Left lobe of liver (tissue), 2 donors: ENCODE measurements around the gene EEF1AKMT4. TPM values are rescaled to one million over a fixed set of nuclear protein-coding genes. Genes with fewer than 3 reads are reported as not detected.

Experiments used
- ATAC-seq: fragments of 200-7000 bp; cut with Tn5 transposase; one replicate; pipeline ENCODE4 v1.9.1; 2020; ENCODE audit warnings: mild to moderate bottlenecking, moderate library complexity
- DNase-seq: peaks from one replicate; pipeline ENCODE4 v3.0.0-alpha.2; 2020; ENCODE audit warnings: low spot score
- total RNA-seq: library from RNA; stranded (reverse); gene quantifications from one replicate; pipeline ENCODE4 v1.2.1, GENCODE V29; 2021
- donor health status: DM: no; HTN: no; CAD: no; lungs with moderate emphysema.
- donor health status: DM: no; HTN: yes; CAD: no.

Gene EEF1AKMT4
- 7.0 TPM for total RNA-seq

DNA sequence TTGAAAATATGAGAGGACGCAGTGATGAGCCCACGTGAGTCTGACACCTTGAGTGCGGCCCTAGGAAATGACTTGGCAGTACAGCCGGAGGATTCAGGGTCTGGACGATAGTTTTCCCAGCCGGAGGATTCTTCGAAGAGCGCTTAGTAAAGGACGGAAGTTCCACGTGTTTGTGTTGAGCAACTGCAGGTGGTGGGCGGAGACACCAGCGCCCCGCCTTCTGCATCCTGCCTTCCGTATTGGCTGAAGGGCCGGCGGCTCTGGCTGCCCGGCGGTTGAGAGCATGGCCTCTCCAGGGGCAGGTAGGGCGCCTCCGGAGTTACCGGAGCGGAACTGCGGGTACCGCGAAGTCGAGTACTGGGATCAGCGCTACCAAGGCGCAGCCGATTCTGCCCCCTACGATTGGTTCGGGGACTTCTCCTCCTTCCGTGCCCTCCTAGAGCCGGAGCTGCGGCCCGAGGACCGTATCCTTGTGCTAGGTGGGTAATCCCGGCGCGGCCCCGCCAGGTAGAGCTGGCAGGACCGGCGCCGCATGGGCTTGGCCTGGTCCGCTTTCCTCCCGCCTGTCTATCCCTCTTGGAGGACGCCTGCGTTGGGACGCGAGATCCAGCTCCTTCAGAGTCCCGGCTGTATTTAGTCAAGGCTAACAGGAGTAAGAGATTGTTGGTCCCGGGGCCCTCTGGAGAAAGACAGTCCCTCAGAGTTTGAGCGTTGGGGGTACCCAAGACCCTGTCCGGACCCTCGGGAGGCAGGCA lies at the start of gene EEF1AKMT4:
Gene EEF1AKMT4, plus strand, starts transcription at position 261 of the 755 bp plus-strand sequence. Its CDS starts 23 bp downstream, at position 284.
- peak; percentile 93 for ATAC-seq

DNA sequence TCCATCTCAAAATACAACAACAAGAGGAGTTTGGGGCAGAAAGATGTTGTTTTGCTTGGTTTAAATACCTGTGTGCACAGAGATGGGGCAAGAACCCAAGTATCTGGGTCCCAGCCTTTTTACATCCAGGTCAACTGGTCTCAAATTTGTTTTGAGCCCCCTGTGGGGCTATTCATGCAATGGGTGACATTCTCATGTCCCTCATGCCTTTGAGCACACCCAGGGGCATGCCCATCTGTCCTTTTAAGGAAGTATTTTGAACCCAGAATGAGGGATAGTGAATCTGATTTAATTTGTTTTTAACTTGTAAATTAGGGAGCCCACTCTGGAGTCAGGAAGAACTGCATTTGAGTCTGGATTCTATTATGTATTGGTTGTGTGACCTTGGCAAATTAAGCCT lies 48.6 kb upstream of the EEF1AKMT4 start:
- DNase-seq (no peak), ATAC-seq (no peak)

More for the DNA sequence above, at the start of gene EEF1AKMT4:
- DNase-seq = peak; percentile 97

GRCh38 chr3:184203526-184203925 lies 45.9 kb upstream of the EEF1AKMT4 start:
- ATAC-seq = no peak
- no peak for DNase-seq

DNA sequence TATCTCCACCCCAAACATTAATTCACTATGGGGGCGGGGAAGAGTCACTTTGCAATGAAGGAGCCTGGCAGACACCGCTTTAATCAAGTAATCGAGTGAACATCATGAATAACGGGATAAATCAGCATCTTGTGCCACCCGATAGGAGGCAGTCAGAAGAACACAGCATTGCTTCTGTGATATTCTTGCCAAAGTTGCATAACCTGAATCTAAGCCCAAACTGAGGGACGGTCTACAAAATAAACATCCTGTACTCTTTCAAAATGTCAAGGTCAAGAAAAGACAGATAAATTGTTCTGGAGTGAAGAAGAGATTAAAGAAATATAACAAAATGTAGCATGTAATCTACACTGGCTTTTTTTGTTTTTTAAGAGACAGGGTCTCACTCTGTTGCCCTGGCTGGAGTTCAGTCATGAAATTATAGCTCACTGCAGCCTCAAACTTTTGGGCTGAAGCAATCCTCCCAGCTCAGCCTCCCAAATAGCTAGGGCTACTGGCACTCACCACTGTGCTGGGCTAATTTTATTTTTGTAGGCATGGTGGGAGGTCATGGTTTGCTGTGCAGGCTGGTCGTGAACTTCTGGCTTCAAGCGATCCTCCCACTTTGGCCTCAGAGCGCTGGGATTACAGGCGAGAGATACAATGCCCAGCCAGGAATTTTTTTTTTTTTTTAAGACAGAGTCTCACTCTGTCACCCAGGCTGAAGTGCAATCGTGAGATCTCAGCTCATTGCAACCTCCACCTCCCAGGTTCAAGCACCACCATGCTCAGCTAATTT lies 40.1 kb upstream of the EEF1AKMT4 start:
- DNase-seq (no peak), ATAC-seq (peak; percentile 41)

GRCh38 chr3:184211297-184211696 lies 38.2 kb upstream of the EEF1AKMT4 start:
- ATAC-seq (no peak), DNase-seq (no peak)

GRCh38 chr3:184211718-184212117 lies 37.8 kb upstream of the EEF1AKMT4 start:
- DNase-seq (no peak), ATAC-seq (no peak)

GRCh38 chr3:184218814-184219213 lies 30.7 kb upstream of the EEF1AKMT4 start:
- no peak for DNase-seq
- ATAC-seq = no peak

DNA sequence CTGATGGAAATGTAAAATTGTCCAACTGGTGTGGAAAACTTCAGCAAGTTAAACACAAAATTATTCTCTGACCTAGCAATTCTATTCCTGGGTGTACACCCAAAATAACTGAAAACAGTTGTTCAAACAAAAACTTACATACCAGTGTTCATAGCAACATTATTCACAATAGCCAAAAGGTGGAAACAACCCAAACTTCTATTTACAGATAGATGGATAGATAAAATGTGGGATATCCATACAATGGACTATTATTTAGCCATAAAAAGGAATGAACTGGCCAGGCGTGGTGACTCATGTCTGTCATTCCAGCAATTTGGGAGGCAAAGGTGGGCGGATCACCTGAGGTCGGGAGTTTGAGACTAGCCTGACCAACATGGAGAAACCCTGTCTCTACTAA lies 27.0 kb upstream of the EEF1AKMT4 start:
- no peak for ATAC-seq
- DNase-seq = no peak

- ATAC-seq (no peak), DNase-seq (no peak)
Observed at GRCh38 chr3:184223946-184224345, 25.5 kb upstream of the EEF1AKMT4 start.

- ATAC-seq = peak; percentile 79
Observed at GRCh38 chr3:184227481-184227935, 22.0 kb upstream of the EEF1AKMT4 start.

GRCh38 chr3:184228376-184229137 lies 20.9 kb upstream of the EEF1AKMT4 start:
- DNase-seq (no peak), ATAC-seq (no peak)

More at GRCh38 chr3:184227481-184227935, 22.0 kb upstream of the EEF1AKMT4 start:
- DNase-seq = no peak

DNA sequence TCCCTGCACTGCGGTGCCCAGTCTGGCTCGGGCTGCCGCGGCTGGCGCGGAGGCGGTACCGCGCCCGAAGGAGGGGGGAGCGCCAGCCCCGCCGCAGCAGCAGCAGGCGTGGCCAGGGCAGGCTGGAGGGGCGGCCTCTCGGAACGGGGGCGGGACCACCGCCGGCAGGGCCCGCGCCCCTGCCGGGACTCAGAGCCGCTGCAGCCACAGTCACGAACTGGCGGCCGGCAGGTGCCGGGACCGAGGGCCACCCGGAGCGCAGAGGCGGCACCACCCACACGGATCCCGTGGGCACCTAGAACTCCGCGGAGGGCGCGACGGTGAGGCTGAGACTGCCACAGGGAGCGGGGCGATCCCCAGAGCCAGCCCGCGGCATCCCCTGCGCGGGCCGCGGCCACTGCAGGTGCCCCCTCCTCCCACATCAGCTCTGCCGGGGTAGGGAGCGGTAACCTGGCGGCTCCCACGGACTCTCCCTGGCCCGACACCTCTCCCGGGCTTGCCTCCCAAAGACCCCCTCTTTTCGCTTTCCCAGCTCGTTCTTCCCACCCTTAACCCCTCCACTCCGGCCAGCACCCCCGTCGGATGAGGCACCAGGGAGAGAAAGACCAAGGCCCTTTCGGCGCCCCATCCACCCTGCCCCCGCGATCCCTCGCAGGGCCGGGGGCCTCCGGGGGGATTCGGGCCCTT lies 19.9 kb upstream of the EEF1AKMT4 start, which contains the start of gene VWA5B2:
Gene VWA5B2, plus strand, starts transcription at position 192 of the 687 bp plus-strand sequence. CDS start 944 bp downstream, outside the sequence.
- ATAC-seq (peak; percentile 82), DNase-seq (no peak)

DNA sequence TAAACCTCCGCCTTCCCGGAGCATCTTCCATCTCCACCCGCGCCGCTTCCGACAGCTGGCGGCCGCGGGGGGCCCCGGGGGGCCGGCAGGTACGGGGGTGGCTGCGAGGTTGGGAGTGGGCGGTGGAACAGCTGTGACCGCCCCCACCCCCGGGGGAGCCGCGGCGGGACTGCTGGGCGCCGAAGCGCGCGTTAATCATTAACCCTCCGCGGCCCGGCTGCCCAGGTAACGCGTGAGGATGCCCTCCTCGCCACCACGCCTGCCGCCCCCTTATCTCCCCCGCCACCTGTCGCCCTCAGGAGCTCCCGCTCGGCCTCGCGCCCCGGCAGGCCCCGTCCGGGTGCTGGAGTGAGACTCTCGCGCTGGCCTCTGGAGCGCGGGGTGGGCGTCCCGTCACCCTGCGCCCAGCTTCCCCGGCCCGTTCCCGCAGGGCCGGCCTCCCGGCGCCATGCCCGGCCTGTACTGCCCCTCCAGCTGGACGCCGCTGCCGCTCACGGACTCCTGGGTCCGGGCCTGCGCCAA lies 19.3 kb upstream of the EEF1AKMT4 start:
- ATAC-seq (peak; percentile 16), DNase-seq (no peak)

DNA sequence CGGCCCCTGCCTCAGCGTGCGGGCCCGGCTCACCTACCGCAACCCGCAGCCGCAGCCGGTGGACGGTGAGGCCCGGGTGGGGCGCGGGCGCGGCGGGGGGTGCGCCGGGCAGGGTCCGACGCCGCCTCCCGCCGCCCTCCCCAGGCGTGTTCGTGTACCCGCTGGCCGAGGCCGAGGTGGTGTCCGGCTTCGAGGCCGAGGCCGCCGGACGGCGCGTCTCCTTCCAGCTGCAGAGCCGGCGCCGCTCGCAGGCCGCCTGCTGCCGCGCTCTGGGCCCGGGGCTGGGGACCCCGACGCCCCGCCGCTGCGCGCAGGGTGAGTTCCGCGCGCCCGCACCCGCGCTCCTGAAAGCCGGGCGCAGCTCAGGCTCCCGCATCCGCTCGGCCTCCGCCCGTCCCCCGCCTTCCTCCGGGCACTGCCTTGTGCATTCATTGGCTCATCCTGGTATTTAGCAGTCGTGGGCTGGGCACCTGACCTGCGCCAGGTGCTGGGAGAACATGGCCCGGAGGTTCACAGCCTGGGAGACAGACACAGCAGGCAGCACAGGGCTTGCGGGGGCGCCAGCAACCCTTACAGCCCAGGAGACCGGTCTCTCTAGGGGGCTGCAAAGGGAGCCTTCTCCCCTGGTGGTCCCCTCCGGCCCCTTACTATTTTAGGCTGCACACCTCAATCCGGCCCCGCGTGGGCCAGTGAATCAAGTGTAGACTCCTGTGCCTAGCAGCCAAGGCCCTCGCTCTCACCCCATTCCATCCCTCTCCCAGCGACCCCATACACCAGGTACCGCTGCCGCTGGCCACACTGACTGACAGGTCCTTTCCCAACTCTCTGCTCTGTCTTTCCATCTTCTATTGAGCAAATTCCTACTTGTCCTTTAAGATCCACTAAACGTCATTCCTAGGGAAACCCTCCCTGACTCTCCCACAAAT lies 18.6 kb upstream of the EEF1AKMT4 start:
- ATAC-seq (peak; percentile 9), DNase-seq (no peak)

DNA sequence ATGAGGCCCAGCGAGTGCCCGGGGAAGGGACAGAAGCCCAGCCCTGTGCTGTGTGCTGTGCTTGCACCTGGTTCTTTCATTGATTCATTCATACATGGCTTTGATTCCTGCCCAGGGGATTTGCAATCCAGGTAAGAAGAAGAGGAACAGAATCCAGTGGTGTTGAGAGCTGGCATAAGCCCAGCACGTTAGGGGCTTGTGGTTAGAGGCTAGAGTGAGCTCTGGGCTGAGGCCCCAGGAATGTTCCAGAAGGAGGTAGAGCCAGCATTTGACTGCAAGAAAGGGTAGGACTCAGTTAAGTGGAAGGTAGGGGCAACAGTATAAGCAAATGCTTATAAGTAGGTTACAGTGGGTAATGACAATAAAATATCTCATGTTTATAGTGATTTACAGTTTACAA lies 17.8 kb upstream of the EEF1AKMT4 start:
- DNase-seq (no peak), ATAC-seq (no peak)

DNA sequence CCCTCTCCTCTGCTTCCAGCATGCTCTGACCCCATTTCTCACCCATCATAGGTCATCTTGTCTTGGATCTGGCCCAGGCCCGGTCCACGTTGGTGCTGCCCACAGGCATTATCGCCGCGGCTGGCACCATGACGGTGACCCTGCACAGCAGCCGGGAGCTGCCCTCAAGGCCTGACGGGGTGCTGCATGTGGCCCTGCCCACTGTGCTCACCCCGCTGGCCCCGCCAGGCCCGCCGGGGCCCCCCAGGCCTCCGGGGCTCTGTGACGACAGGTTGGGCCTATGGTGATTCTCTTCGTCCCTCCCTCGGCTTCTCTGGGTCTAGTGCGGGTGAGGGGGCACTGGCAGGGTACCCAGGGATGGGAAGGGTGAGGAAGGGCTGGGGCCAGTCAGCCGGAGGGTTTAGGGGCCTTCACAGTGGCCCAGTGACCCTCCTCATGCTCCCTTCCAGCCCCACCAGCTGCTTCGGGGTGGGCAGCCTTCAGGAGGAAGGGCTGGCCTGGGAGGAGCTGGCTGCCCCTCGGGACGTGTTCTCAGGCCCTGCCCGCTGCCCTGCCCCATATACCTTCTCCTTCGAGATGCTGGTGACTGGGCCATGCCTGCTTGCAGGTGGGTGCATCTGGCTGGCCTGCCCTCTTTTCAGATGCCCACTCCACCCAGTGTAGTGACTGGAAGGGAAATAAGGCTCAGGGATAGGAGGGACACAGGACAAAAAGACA lies 16.2 kb upstream of the EEF1AKMT4 start:
- no peak for ATAC-seq
- no peak for DNase-seq

- DNase-seq (no peak), ATAC-seq (no peak)
Observed at GRCh38 chr3:184234224-184234623, 15.2 kb upstream of the EEF1AKMT4 start.

- DNase-seq (no peak), ATAC-seq (no peak)
Observed at GRCh38 chr3:184234671-184235380, 14.6 kb upstream of the EEF1AKMT4 start.
